AG09319 (cell line): ENCODE measurements around the gene PIGL.
"Not testable (repeated sequence)": the region's sequence is repeated elsewhere in the genome, so short reads cannot be mapped to it uniquely, and the experiment has no call there.

Source experiments
- DNase-seq: peaks from one replicate; pipeline ENCODE4 v3.0.0-alpha.2; 2010; ENCODE audit warnings: low read depth; ENCODE audit errors: extremely low read depth
- CTCF ChIP-seq: IDR thresholded peaks from 2 replicates; pipeline ENCODE4 v1.5.1; 2011; ENCODE audit warnings: low read depth, mild to moderate bottlenecking, inconsistent platforms, low read length, moderate library complexity

Gene PIGL

GRCh38 chr17:16288860-16289571, 72.0 kb downstream of the PIGL start:
- no peak for TF ChIP-seq CTCF
- DNase-seq: no peak

GRCh38 chr17:16293931-16294330, 76.9 kb downstream of the PIGL start:
- TF ChIP-seq CTCF: no peak
- DNase-seq: no peak

GRCh38 chr17:16294560-16294959, 77.5 kb downstream of the PIGL start:
- TF ChIP-seq CTCF: no peak
- no peak for DNase-seq

GRCh38 chr17:16296072-16296471, 79.1 kb downstream of the PIGL start:
- not testable (repeated sequence) for DNase-seq

- no peak for DNase-seq
- no peak for TF ChIP-seq CTCF
Measured at GRCh38 chr17:16297367-16298139, 80.5 kb downstream of the PIGL start.

- no peak for DNase-seq
- TF ChIP-seq CTCF: no peak
Measured at GRCh38 chr17:16298140-16298662, 81.2 kb downstream of the PIGL start.

- no peak for TF ChIP-seq CTCF
- no peak for DNase-seq
Measured at GRCh38 chr17:16300554-16300953, 83.5 kb downstream of the PIGL start.
